ENCODE data around the gene TRIP12. TPM values are rescaled to one million over a fixed set of nuclear protein-coding genes. Genes with fewer than 3 reads are reported as not detected.

The TRIP12 gene
- total RNA-seq, 1 experiment from 2014 or later: 265 TPM

GRCh38 chr2:229861431-229861830, 60.4 kb downstream of the TRIP12 start:
- peaks cover 50% of the 10 kb centered on the region for H3K36me3 Mint-ChIP-seq (ENCODE audit: insufficient read depth, unreplicated experiment)

DNA sequence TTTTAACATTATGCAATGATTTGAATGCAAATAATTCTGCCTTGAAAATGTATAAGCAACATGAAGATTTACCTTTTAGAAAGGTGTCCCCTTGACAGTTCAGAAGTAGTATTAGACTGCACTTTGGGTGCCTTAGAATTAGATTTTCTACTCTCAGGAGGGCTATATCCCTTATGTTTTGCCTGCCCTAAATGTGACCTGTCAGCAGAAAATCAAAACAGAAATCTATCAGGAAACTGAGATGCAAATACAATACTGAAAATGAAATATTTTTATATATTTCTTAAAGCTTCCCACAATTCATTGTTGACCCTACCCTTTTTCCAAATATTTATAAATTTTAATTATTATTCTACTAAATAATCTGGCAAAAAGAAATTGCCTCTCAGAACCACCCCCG, 61.5 kb downstream of the TRIP12 start:
- TF ChIP-seq, protein P1, sequence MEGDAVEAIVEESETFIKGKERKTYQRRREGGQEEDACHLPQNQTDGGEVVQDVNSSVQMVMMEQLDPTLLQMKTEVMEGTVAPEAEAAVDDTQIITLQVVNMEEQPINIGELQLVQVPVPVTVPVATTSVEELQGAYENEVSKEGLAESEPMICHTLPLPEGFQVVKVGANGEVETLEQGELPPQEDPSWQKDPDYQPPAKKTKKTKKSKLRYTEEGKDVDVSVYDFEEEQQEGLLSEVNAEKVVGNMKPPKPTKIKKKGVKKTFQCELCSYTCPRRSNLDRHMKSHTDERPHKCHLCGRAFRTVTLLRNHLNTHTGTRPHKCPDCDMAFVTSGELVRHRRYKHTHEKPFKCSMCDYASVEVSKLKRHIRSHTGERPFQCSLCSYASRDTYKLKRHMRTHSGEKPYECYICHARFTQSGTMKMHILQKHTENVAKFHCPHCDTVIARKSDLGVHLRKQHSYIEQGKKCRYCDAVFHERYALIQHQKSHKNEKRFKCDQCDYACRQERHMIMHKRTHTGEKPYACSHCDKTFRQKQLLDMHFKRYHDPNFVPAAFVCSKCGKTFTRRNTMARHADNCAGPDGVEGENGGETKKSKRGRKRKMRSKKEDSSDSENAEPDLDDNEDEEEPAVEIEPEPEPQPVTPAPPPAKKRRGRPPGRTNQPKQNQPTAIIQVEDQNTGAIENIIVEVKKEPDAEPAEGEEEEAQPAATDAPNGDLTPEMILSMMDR (IDR thresholded peaks at IDR 0.05; ENCODE audit: unreplicated experiment): no peak
- DNase-seq (ENCODE audit: unreplicated experiment): no peak
- Mint-ChIP-seq H3K36me3 (ENCODE audit: insufficient read depth, unreplicated experiment) (peaks cover 61% of the 10 kb centered on the region), H3K27me3 (ENCODE audit: insufficient read depth, unreplicated experiment) (no peaks in the 10 kb centered on the region), H3K27ac (ENCODE audit: low read depth, unreplicated experiment) (no peak overlapping the region), H3K9me3 (ENCODE audit: unreplicated experiment) (no peaks in the 10 kb centered on the region), H3K4me1 (ENCODE audit: insufficient read depth, unreplicated experiment) (no peaks in the 10 kb centered on the region), H3K4me3 (ENCODE audit: unreplicated experiment) (no peak overlapping the region)
- intact Hi-C loops (cut with micrococcal nuclease): no loop called here
- ChIA-PET POLR2A (interaction anchor here (1.0 kb wide), 1 partner anchor 50 kb away, joined by 3 read pairs; no protein-coding TSS in a partner anchor), CTCF (no interaction called here)
- BruUV-seq (replicated peaks): no TSS peak

More at GRCh38 chr2:229861431-229861830, 60.4 kb downstream of the TRIP12 start:
- POLR2A ChIA-PET: interaction anchor here (1.5 to 1.7 kb wide), 2 partner anchors 14 to 26 kb away, joined by 3 to 7 read pairs; no protein-coding TSS in a partner anchor
- no peaks in the 10 kb centered on the region for H3K27me3 Mint-ChIP-seq (ENCODE audit: insufficient read depth, unreplicated experiment)
- H3K4me3 Mint-ChIP-seq (ENCODE audit: unreplicated experiment): no peak overlapping the region
- no peaks in the 10 kb centered on the region for H3K9me3 Mint-ChIP-seq (ENCODE audit: unreplicated experiment)
- intact Hi-C loops (cut with micrococcal nuclease): no loop called here
- H3K27ac Mint-ChIP-seq (ENCODE audit: low read depth, unreplicated experiment): no peak overlapping the region
- DNase-seq (ENCODE audit: unreplicated experiment): no peak
- H3K4me1 Mint-ChIP-seq (ENCODE audit: insufficient read depth, unreplicated experiment): no peaks in the 10 kb centered on the region
- no TSS peak for BruUV-seq (replicated peaks)
- CTCF ChIA-PET: interaction anchor here (0.7 to 0.9 kb wide), 3 partner anchors 12 to 85 kb away, joined by 3 read pairs; no protein-coding TSS in a partner anchor
- TF ChIP-seq, protein P1 (IDR thresholded peaks at IDR 0.05; ENCODE audit: unreplicated experiment): no peak

- no peak for DNase-seq (ENCODE audit: unreplicated experiment)
- Mint-ChIP-seq H3K9me3 (ENCODE audit: unreplicated experiment) (no peaks in the 10 kb centered on the region), H3K27me3 (ENCODE audit: insufficient read depth, unreplicated experiment) (no peaks in the 10 kb centered on the region), H3K27ac (ENCODE audit: low read depth, unreplicated experiment) (no peak overlapping the region), H3K4me1 (ENCODE audit: insufficient read depth, unreplicated experiment) (no peaks in the 10 kb centered on the region), H3K36me3 (ENCODE audit: insufficient read depth, unreplicated experiment) (peaks cover 61% of the 10 kb centered on the region), H3K4me3 (ENCODE audit: unreplicated experiment) (no peak overlapping the region)
- CTCF ChIA-PET: no interaction called here
- POLR2A ChIA-PET: no interaction called here
- no TSS peak for BruUV-seq (replicated peaks)
- intact Hi-C loops (cut with micrococcal nuclease): no loop called here
- TF ChIP-seq, protein P1 (IDR thresholded peaks at IDR 0.05; ENCODE audit: unreplicated experiment): no peak
Observed at GRCh38 chr2:229858351-229858750, 63.5 kb downstream of the TRIP12 start.

DNA sequence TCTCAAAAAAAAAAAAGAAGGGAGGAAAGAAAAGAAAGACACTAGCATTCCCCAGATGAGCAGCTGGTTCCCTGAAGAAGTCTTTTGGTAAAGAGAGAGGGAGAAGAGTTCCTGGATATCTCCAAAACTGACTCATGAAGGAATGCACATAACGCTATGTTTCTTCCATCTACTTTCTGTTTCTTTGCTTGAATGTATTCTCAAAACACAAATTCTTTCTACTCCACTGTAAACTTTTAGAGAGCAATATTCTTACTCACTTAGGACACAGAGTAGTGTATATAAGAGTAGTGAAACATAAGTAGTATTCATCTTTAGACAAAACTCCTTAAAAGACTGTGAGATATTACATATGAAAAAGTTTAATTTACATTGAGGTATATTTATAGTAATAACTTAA, 64.2 kb downstream of the TRIP12 start:
- ChIA-PET POLR2A (interaction anchor here (0.6 to 1.4 kb wide), 4 partner anchors 14 to 59 kb away, joined by 3 to 5 read pairs (median 4); no protein-coding TSS in a partner anchor), CTCF (no interaction called here)
- Mint-ChIP-seq H3K27ac (ENCODE audit: low read depth, unreplicated experiment) (no peak overlapping the region), H3K36me3 (ENCODE audit: insufficient read depth, unreplicated experiment) (peaks cover 57% of the 10 kb centered on the region), H3K4me1 (ENCODE audit: insufficient read depth, unreplicated experiment) (no peaks in the 10 kb centered on the region), H3K9me3 (ENCODE audit: unreplicated experiment) (no peaks in the 10 kb centered on the region), H3K27me3 (ENCODE audit: insufficient read depth, unreplicated experiment) (no peaks in the 10 kb centered on the region), H3K4me3 (ENCODE audit: unreplicated experiment) (no peak overlapping the region)
- TF ChIP-seq, protein P1 (IDR thresholded peaks at IDR 0.05; ENCODE audit: unreplicated experiment): no peak
- intact Hi-C loops (cut with micrococcal nuclease): no loop called here
- DNase-seq (ENCODE audit: unreplicated experiment): no peak
- no TSS peak for BruUV-seq (replicated peaks)
